ENCODE results near the gene DKK1. TPM values are rescaled to one million over a fixed set of nuclear protein-coding genes. Genes with fewer than 3 reads are reported as not detected.

The DKK1 gene
- total and polyA plus RNA-seq, 2 of the 4 experiments (the other 2 are of a cell fraction), result 97.6 to 116 TPM

DNA sequence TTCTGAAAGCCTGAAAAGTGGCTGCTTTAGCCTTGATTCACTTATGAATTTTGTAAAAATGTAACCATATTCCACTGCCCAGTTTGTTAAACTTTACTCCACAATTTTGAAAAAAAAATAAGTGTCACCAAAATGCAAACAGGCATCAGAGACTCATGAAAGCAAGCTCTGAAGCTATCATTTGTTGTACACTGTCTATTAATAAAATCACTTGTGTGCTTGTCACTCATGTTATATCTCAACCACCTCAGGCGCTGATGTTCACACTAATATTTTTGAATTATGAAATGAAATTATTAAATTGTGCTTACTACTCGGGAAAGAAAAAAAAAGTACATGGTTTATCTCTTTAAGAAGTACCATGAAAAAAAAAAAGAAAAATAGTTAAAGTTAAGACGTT lies 34.5 kb upstream of the DKK1 start:
- Histone ChIP-seq H3K56ac (ENCODE audit: extremely low read depth, insufficient read depth, low read length) (no peak overlapping the region), H2BK120ac (ENCODE audit: low read depth, low read length) (no peak overlapping the region), H2AK5ac (ENCODE audit: low read depth, low read length) (no peak overlapping the region), H3K14ac (replicated peaks; ENCODE audit: low read depth, low read length) (no peak overlapping the region), H3K27me3 (ENCODE audit: control insufficient read depth, insufficient read depth, low read length) (no peaks in the 10 kb centered on the region), H4K20me1 (ENCODE audit: insufficient read depth, low read length) (no peaks in the 10 kb centered on the region), H4K91ac (ENCODE audit: insufficient read depth, low read depth, low read length) (no peak overlapping the region), H3K23ac (ENCODE audit: low read depth, low read length) (no peak overlapping the region), H3K27ac (ENCODE audit: insufficient read depth, low read length) (no peak overlapping the region), H3K36me3 (ENCODE audit: control insufficient read depth, insufficient read depth, low read length) (no peaks in the 10 kb centered on the region), H3K4me1 (ENCODE audit: control insufficient read depth, insufficient read depth, low read length) (0 out of 2 replicates have a peak, but pooled peaks cover 2% of the 10 kb centered on the region), H2BK15ac (ENCODE audit: low read depth, low read length) (no peak overlapping the region), H3K4me2 (ENCODE audit: low read depth, low read length) (no peak overlapping the region), H3K4ac (ENCODE audit: low read depth, low read length) (no peak overlapping the region), H2BK5ac (ENCODE audit: low read depth, low read length, poor library complexity, severe bottlenecking) (no peak overlapping the region), H3K9ac (ENCODE audit: low read depth, low read length) (no peak overlapping the region), H3K9me1 (ENCODE audit: insufficient read depth, low read length) (no peaks in the 10 kb centered on the region), H4K8ac (ENCODE audit: low read depth in 2 of 2, low read length in 2 of 2) (no peak overlapping the region), H4K5ac (ENCODE audit: low read depth, low read length) (no peak overlapping the region), H3K79me1 (ENCODE audit: low read depth in 1 of 2, low read length in 2 of 2) (no peaks in the 10 kb centered on the region), H3K4me3 (ENCODE audit: insufficient read depth, low read depth, low read length) (no peak overlapping the region), H3K9me3 (ENCODE audit: control insufficient read depth, insufficient read depth, low read length) (no peaks in the 10 kb centered on the region), H2AFZ (replicated peaks; ENCODE audit: low read length, poor library complexity) (no peak overlapping the region), H2AK9ac (replicated peaks; ENCODE audit: low read depth, low read length, poor library complexity) (no peak overlapping the region), H3K18ac (ENCODE audit: low read depth, low read length) (no peak overlapping the region), H2BK20ac (ENCODE audit: low read depth, low read length) (no peak overlapping the region)
- WGBS, 2 experiments (ENCODE audit: extremely low coverage in 2 of 2, insufficient read length in 1 of 2), result no CpG with 5 or more reads among the region's 3 CpGs
- ATAC-seq (ENCODE audit: low read depth) (no peak), DNase-seq (no peak)
- intact Hi-C loops (cut with micrococcal nuclease) (no loop called here), dilution Hi-C loops (cut with HindIII; ENCODE audit: low sequenced_read_pairs, unreplicated experiment) (no loop called here), in situ Hi-C loops (cut with MboI; ENCODE audit: low sequenced_read_pairs) (no loop called here)
- ChIA-PET POLR2A (ENCODE audit: unreplicated experiment) (no interaction called here), CTCF (interaction anchor here (1.0 kb wide), 1 partner anchor 841 kb away, joined by 3 read pairs; no protein-coding TSS in a partner anchor)
- no TSS peak for BruUV-seq (replicated peaks)
- TF ChIP-seq, protein P1, sequence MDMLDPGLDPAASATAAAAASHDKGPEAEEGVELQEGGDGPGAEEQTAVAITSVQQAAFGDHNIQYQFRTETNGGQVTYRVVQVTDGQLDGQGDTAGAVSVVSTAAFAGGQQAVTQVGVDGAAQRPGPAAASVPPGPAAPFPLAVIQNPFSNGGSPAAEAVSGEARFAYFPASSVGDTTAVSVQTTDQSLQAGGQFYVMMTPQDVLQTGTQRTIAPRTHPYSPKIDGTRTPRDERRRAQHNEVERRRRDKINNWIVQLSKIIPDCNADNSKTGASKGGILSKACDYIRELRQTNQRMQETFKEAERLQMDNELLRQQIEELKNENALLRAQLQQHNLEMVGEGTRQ (IDR thresholded peaks at IDR 0.05; ENCODE audit: low read depth, low read length), result no peak
- TF ChIP-seq POLR2A (IDR thresholded peaks at IDR 0.05; ENCODE audit: low read depth, low read length), result no peak
- no peak for TF ChIP-seq RAD21 (IDR thresholded peaks at IDR 0.05; ENCODE audit: low read length)
- TF ChIP-seq RFX5 (IDR thresholded peaks at IDR 0.05; ENCODE audit: low read depth, low read length), result no peak
- TF ChIP-seq MAZ (IDR thresholded peaks at IDR 0.05; ENCODE audit: borderline replicate concordance, low read depth, low read length), result no peak
- TF ChIP-seq CEBPB (IDR thresholded peaks at IDR 0.05; ENCODE audit: low read depth, low read length), result no peak
- TF ChIP-seq NFE2L2 (IDR thresholded peaks at IDR 0.05; ENCODE audit: low read depth, low read length), result no peak
- no peak for TF ChIP-seq BHLHE40 (IDR thresholded peaks at IDR 0.05; ENCODE audit: low read depth, low read length)
- no peak for TF ChIP-seq SMC3 (IDR thresholded peaks at IDR 0.05; ENCODE audit: low read depth, low read length)
- no peak for TF ChIP-seq MAFK (IDR thresholded peaks at IDR 0.05; ENCODE audit: low read depth, low read length)
- TF ChIP-seq FOS (IDR thresholded peaks at IDR 0.05; ENCODE audit: low read depth, low read length), result no peak
- no peak for TF ChIP-seq MXI1 (IDR thresholded peaks at IDR 0.05; ENCODE audit: borderline replicate concordance, low read depth, low read length)
- no peak for TF ChIP-seq CHD1 (IDR thresholded peaks at IDR 0.05; ENCODE audit: low read depth, low read length)
- TF ChIP-seq RCOR1 (IDR thresholded peaks at IDR 0.05; ENCODE audit: insufficient replicate concordance, low read length), result no peak
- TF ChIP-seq, protein P2, sequence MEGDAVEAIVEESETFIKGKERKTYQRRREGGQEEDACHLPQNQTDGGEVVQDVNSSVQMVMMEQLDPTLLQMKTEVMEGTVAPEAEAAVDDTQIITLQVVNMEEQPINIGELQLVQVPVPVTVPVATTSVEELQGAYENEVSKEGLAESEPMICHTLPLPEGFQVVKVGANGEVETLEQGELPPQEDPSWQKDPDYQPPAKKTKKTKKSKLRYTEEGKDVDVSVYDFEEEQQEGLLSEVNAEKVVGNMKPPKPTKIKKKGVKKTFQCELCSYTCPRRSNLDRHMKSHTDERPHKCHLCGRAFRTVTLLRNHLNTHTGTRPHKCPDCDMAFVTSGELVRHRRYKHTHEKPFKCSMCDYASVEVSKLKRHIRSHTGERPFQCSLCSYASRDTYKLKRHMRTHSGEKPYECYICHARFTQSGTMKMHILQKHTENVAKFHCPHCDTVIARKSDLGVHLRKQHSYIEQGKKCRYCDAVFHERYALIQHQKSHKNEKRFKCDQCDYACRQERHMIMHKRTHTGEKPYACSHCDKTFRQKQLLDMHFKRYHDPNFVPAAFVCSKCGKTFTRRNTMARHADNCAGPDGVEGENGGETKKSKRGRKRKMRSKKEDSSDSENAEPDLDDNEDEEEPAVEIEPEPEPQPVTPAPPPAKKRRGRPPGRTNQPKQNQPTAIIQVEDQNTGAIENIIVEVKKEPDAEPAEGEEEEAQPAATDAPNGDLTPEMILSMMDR (conservative IDR thresholded peaks at IDR 0.05; ENCODE audit: low read depth, low read length), result no peak
- TF ChIP-seq, protein P3, sequence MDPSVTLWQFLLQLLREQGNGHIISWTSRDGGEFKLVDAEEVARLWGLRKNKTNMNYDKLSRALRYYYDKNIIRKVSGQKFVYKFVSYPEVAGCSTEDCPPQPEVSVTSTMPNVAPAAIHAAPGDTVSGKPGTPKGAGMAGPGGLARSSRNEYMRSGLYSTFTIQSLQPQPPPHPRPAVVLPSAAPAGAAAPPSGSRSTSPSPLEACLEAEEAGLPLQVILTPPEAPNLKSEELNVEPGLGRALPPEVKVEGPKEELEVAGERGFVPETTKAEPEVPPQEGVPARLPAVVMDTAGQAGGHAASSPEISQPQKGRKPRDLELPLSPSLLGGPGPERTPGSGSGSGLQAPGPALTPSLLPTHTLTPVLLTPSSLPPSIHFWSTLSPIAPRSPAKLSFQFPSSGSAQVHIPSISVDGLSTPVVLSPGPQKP (IDR thresholded peaks at IDR 0.05; ENCODE audit: borderline replicate concordance, low read depth, low read length), result no peak

Data from IMR-90 (cell line).